ENCODE measurements around the gene AFF1.

- TF ChIP-seq CTCF (optimal IDR thresholded peaks at IDR 0.05 in 1 of 3, IDR thresholded peaks at IDR 0.05 in 1 of 3, conservative IDR thresholded peaks at IDR 0.05 in 1 of 3; ENCODE audit: extremely low read depth in 1 of 3, insufficient read depth in 2 of 3, low read length in 3 of 3) (no peak), EZH2 (IDR thresholded peaks at IDR 0.05; ENCODE audit: low read length) (no peak)
These were observed 101.9 kb downstream of the AFF1 start for GRCh38 chr4:87036713-87037112.

Measured in keratinocyte (primary cell).